AG08395 (cell line): Measurements from ENCODE around the gene PARD3.

ENCODE experiments used
- DNase-seq: peaks from one replicate; pipeline ENCODE4 v3.0.0; 2012; ENCODE audit warnings: mixed read lengths, low spot score

The PARD3 gene

DNA sequence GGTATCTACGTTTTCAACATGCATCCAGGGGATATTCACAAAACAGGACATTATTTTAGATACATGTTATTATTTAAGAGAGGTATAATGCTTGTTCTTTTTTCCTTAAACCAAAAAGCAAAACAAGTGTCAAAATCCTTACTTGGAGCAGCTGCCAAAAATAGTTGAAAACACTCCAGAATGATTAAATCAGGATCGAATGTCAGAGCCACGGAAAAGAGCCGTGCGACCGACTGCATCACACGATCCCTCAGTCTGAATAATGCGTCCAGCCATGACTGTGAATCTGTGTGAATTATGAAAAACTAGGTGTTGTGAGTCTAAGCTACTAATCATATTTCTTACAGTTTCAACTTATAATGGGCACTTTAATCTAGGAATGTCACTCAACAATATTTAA is 126.0 kb downstream of the PARD3 start:
- peak; percentile 44 for DNase-seq

DNA sequence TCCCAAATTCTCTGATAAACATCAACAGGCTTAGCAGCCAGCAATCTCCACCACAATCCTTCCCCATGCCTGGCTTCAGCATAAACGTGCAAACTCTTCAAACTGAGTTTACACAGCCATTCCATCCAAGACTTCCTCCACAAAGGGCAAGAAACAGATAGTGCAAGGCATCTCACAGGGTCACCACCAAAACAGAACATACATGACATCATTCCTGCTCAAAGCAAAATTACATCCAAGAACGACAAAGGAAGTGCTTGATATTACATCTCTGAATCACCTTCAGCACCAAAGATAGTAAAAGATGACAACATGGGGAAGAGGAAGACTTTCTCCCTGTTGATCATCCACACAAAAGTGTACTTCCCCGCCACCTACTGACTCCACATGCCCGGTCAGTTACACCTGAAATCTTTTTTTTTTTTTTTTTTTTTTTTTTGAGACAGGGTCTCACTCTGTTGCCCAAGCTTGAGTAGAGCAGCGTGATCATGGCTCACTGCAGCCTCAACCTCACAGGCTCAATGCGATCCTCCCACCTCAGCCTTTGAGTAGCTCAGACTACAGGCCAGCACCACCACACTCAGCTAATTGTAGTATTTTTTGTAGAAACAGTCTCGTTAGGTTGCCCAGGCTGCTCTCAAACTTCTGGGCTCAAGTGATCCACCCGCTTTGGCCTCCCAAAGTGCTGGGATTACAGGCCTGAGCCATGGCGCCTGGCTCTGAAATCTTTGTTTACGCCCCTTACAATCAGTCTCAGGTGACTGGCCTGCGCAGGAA is 127.5 kb downstream of the PARD3 start:
- no peak for DNase-seq

DNA sequence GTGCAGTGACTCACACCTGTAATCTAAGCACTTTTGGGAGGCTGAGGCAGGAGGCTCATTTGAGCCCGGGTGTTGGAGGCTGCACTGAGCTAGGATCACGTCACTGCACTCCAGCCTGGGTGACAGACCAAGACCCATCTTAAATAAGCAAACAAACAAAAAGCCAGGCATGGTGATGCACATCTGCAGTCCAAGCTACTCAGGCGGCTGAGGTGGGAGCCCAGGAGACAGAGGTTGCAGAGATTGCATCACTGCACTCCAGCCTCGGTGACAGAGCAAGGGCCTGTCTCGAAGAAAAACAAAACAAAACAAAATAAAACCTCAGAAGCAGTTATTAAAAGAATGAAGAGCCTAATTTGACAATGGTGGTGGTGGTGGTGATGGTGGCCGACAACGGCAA is 132.5 kb downstream of the PARD3 start:
- no peak for DNase-seq

DNA sequence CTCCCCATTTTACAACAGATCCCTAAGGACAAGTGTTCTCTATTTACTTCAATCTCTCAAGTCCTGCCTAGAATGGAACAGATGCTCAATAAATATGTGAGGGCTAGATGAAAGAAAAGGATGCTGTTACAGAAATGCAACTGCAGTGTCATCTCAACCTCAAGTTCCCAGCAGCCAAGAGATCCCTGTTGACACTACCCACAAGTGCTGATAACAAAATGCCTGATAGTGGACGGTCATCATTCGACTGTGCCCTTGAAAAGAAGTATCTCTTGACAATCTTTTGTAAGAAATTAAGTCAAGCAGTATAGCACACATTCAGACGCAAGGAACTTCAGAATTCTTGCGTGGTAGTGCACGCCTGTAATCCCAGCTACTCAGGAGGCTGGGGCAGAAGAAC is 133.2 kb downstream of the PARD3 start:
- DNase-seq: no peak

DNA sequence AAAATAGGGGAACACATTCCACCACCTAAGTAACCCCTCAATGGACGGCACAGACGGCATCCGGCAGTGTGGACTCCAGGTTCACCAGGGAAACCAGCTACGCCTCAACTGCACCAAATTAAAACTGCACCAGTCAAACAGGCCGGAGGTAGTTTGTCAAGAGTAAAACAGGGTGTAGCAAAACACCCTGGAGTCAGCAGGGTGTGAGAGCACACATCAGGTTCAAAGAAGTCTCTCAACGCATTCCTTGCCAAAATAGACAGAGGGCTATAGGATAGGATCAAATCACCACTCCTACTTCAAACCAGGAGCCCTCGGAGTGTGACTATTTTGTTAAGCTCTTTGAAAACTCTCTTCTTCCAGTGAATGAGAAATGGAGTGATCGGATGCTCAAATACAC is 135.9 kb downstream of the PARD3 start:
- no peak for DNase-seq

DNA sequence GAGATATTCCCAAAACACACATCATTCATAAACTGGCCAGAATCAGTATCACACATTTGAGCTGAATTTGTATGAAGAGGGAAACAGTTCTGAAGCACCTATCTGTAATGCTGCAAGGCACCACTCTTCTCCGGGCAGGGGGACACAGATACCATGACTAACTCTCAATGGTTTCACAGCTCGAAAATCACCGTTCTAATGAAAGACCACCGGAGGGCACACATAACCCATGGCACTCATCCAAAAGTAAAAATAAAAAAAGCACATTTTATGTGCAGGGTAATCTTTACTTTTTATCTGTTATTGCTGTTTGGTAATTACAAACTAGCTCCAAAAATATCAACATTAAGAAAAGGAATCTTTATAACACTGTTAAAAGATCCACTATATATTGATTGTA is 137.5 kb downstream of the PARD3 start:
- DNase-seq: no peak

DNA sequence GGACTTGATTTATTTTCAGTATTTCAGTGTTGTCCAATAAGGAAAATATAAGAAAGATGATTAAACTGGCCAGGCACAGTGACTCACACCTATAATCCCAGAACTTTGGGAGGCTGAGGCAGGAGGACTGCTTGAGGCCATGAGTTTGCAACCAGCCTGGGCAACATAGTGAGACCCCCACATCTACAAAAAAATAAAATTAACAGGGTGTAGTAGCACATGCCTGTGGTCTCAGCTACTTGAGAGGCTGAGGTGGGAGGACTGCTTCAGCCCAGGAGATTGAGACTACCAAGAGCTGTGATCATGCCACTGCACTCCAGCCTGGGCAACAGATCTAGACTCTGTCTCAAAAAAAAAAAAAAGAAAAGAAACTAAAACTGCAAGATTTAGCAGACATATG is 138.0 kb downstream of the PARD3 start:
- DNase-seq: no peak

DNA sequence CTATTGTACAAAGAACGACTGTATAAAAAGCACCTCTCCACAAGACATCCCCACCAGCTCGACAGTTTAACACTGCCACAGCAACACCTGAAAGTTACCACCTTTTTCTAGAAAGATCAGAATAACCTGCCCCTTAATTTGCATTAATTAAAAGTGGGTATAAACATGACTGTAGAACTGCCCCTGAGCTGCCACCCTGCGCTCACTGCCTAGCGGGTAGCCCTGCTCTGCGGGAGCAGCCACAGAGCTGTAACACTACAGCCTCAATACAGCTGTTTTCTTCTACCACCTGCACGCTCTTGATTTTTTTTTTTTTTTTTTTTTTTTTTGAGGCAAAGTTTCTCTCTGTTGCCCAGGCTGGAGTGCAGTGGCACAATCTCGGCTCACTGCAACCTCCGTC is 140.9 kb downstream of the PARD3 start:
- no peak for DNase-seq

DNA sequence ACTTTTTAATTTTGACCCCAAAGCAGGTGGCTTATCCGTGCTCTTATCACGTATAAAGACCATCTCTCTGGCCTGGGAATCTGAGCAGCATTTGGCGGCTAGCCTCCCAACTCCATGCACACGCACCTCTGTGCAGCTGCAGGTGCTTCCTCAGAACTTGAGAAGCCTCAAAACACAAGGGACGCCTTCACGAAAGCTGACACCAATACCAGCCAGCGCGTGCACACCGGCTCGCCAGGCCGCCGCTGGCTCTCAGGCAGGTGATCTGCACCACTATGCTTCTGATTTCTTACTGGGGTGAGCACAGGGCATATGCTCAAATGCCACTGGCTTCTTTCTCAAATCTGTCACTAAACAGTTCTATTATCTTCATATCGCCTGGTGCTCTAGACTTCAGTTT is 145.0 kb downstream of the PARD3 start:
- no peak for DNase-seq

DNA sequence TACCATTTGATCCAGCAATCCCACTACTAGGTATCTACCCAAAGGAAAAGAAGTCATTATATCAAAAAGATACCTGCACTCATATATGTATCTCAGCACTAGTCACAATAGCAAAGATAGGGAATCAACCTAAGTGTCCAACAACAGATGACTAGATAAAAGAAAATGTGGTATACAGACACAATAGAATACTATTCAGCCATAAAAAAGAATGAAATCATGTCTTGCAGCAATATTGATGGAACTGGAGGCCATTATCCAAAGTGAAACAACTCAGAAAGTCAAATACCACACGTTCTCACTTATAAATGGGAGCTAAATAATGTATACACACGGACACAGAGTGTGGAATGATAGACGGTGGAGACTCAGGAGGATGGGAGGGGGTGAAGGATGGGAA is 146.0 kb downstream of the PARD3 start:
- DNase-seq: no peak

DNA sequence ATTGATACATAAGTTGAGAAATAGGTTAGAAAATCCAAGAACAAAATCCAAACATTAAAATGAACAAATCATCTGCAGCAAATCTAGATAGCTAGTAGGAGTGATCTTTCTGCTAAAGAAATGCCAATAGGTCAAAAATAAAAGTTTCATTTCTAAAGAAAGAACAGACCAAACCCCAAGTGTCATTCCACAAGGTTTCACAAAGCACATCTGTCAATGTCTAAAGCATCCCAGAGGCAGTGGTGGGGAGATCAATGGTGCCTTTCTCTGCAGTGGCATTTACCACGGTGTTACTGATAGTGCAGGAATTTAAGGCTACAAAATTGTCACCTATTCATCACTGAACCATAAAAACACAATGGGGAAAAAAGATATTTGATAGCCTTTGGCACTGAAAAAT is 147.9 kb downstream of the PARD3 start:
- no peak for DNase-seq

DNA sequence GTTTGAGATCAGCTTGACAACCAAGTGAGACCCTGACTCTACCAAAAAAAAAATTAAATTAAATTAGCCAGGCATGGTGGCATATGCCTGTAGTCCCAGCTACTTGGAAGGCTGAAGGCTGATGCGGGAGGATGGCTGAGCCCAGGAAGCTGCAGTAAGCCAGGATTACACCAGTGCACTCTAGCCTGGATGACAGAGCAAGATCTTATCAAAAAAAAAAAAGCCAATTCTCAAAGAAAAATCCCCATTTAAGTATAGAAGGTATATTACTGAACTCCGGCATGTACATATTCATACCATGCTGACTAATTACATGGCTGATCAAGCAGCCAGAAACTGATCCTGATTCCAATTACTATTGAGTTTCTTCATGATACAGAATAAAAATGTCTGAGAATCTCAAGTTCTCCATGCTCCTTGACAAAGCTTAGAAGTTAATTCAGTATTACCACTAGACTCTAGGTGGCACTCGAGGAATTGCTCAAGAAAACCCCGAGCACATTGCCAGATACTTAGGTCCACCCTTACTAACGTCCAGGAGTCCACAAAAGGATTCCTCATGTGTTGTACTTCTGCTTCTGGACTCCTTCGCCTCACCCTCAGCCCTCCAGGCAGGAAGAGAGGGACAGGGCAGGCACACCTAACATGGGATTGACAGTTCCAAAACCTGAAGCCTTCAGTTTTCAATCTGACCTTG is 148.9 kb downstream of the PARD3 start:
- DNase-seq: peak; percentile 86

DNA sequence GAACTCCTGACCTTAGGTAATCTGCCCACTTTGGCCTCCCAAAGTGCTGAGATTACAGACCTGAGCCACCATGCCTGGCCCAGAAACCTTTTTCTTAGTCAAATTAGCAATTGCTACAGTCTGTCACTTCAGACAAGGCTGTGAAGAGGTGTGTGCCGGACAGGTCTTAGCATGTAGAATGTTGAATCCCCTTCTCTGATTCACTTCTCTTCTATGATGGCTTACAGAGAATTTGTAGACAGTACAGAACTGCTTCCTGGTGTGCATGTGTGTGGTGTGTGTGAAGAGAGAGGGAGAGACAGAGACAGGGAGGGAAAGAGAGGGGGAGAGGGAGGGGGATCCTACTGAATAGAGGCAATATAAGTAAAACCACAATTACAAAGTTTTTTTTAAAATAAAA is 150.4 kb downstream of the PARD3 start:
- DNase-seq: no peak

DNA sequence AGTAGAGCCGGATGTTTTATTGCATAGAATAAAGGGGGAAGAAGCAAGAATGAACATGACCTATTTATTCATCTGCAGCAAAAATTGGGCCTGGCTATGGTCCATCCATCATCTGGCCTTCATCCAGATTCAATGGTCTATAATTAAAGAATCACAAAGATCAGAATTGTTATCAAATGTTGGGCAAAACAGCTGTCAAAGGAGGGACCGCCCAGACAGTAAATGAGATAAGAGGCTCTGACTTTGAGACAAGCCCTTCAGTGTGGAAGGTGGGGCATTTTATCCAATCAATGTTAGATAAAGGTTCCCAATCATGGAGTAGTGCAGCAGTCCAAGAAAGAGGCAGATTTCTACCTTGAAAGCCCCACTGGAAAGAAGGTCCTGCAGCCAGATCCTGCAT is 153.5 kb downstream of the PARD3 start:
- no peak for DNase-seq

DNA sequence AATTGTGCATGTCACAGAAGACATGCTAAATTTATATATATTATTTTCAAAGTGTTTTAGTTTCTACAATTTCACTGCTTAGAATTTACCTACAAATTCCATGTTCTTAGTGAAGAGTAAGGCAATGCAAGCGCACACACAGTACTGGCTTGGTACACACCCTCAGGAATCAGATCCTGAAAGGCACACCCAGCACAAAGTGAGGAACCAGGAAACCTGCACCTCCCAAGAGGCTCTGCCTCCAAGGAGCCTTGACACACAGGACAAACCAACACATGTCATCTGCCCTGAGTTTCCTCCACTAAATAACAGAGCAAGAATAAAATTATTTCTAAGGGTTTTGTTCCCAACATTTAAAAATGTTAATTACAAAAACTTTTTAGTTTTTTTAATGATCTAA is 156.2 kb downstream of the PARD3 start:
- no peak for DNase-seq

DNA sequence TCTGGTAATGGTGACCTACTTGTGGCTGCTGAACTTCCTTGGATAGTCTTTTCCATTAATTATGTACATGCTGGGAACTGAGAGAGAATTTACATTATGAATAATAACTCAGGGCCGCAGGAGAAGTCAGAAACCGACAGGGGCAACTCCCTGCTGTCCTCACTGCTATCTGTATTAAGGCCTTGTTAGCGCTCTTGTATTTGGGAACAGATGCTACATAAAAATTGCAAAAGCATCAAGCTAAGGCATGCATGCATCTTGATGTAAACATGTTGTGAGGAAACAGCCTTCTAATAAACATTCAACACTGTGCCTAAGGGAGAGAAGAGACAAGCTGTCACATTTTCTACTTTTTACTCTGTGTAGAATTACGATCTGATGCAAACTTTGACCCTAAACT is 158.4 kb downstream of the PARD3 start:
- no peak for DNase-seq

DNA sequence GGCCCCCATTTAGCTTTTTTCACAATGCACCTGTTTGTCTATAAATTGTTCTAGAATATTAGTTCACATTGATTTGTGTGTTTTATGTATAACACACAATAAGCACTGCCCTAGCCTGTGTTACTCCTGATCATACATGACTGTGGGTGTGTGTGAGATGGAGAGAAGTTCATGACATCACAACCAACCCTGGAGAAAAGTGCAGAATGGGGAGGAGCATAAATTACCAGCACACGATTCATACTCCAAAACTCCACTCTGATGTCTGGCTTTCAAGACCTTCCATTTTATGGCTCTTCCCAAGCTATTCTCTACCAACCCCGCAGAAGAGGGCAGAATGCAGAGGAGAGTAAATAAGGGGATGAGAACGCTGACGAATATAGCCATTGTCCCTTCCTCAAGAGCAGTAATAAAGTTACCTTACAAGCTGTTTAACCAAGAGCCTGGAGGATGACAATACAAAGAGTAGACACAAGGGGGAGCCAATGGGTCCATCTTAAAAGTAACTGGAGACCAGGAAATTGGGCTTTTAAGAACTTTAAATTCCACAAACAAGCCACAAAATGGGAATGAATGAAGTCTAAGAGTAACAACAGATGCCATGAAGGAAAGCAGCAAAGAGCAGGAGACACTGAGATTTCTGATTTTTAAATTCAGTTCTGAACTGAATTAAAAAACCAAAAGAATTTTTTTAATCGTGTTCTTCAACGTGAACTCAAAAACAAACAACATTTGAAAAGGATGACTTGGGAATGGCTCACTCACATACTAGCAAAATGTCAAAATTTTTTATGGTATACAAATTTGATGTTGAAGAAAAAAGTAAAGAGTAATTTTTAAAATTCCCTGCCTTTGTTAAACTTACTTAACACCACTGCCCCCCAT is 159.6 kb downstream of the PARD3 start:
- peak; percentile 61 for DNase-seq

DNA sequence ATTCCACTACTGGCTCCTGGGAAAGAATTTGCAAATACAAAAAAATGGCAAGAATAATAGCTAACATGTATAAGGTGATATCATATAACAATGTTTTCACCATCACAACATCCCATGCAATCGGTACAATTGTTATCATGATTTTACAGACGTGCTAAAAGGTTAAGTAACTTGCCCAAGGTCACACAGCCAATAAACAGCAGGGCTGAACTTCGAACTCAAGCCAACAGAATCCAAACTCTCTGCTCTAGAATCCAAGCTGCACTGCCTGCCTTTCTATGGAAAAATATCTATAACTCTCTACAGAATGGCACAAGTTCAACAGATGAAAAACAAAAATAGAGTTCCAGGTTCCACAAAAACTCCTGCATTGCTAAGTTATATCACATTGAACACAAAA is 160.9 kb downstream of the PARD3 start:
- no peak for DNase-seq

DNA sequence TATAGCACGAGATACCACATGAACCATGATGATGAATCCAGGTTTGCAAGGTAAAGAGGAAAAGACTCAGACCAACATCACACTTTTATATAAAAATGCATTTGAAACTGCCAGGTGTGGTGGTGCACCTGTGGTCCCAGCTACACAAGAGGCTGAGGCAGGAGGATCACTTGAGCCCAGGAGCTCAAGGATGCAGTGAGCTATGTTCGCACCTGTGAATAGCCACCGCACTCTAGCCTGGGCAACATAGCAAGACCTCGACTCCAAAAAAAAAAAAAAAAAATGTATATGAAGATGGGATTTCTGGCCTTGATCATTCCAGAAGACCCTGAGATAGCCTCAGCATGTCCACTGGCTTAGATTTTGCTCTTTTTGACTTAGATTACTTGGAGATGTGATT is 161.6 kb downstream of the PARD3 start:
- DNase-seq: no peak

DNA sequence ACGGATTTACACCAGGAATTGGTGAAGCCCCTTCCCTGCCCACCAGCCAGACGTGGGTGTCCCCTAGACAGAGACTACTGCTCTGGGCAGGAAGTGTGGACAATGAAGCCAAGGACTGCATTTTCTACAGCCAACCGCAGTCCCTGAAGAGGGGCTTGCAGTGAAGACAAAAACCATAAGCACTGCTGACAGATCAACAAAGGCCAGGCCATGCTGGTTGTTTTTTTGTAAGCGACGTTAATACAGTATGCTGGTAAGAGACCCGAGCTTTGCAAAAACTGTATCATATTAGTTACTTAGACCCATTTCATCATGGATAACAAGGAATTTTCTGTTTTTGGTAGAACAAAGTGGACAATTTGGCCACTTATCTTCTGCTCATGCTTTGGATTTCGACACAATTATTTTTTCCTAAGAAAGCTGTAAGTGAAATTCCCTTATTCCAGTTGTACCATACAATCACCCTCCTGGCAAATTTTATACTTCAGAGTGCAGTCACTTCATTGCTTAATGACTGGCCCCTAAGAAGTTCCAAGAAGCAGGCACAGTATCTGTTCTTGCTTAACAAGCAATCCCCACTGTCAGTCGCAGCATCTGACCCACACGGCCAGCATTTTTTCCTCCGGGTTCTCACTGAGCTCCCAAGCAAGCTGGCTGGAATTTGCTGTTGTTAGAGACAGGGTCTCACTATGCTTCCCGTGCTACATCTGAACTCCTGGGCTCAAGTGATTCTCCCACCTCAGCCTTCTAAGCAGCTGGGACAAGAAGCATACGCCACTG is 163.5 kb downstream of the PARD3 start:
- no peak for DNase-seq

DNA sequence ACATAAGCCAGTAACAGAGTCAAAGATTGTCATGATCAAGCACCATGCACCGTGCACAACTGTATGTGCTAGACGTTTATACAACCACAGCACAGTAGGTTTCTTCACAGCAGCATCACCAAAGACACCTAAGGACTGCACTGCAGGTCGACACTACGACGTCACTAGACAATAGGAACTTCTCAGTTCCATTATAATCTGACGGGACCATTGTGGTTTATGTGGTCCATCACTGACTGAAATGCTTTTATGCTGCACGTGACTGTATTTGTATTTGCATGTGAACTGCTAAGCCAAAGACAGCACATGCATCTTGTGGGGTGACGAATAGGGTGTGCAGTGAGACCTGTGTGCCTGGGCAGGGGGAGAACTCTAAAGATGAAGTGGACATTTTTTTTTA is 164.9 kb downstream of the PARD3 start:
- no peak for DNase-seq

DNA sequence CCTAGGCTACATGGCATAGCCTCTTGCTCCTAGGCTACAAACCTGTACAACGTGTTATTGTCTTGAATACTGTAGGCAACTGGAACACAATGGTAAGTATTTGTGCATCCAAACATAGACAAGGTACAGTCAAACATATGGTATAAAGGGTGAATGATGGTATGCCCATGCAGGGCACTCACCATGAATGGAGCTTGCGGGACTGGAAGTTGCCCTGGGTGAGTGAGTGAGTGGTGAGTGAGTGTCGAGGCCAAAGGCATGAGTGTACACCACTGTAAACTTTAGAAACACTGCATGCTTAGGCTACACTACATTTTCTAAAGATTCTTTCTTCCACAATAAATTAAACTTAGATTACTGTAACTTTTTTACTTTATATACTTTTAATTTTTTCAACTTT is 165.7 kb downstream of the PARD3 start:
- no peak for DNase-seq
